HepG2 (cell line): ENCODE results near the gene DNLZ. TPM values are rescaled to one million over a fixed set of nuclear protein-coding genes. Genes with fewer than 3 reads are reported as not detected.
A peak's percentile ranks its signal among the peaks of the same experiment; 100 is the strongest.

ENCODE experiments used
- ASH2L ChIP-seq: fragments of 300-600, 200-600 bp; sonication (generic); IDR thresholded peaks from 2 replicates; pipeline ENCODE4 v1.7.0; 2017; ENCODE audit warnings: low read depth, mild to moderate bottlenecking, moderate library complexity, mixed read lengths, low read length; ENCODE audit not compliant: insufficient read length
- CENPBD1 ChIP-seq: sonication (generic); formaldehyde crosslinking; IDR thresholded peaks from 2 replicates; pipeline ENCODE4 v1.8.0; 2022; ENCODE audit warnings: missing genetic modification reagents, low read depth, mild to moderate bottlenecking, borderline replicate concordance
- GZF1 ChIP-seq: sonication (generic); formaldehyde crosslinking; IDR thresholded peaks from 2 replicates; pipeline ENCODE4 v1.5.1; 2020; ENCODE audit warnings: mild to moderate bottlenecking, missing genetic modification reagents
- HOXA3 ChIP-seq: sonication (generic); formaldehyde crosslinking; IDR thresholded peaks from 2 replicates; pipeline ENCODE4 v1.5.0; 2020; ENCODE audit warnings: missing genetic modification reagents
- MIER3 ChIP-seq: IDR thresholded peaks from 2 replicates; pipeline ENCODE4 v1.6.1; 2016; ENCODE audit warnings: missing compliant biosample characterization, borderline replicate concordance
- NFKB2 ChIP-seq: sonication (generic); formaldehyde crosslinking; IDR thresholded peaks from 2 replicates; pipeline ENCODE4 v1.4.0; 2020; ENCODE audit warnings: missing genetic modification reagents, borderline replicate concordance
- NPAS2 ChIP-seq: sonication (generic); formaldehyde crosslinking; IDR thresholded peaks from 2 replicates; pipeline ENCODE4 v1.8.0; 2022; ENCODE audit warnings: mild to moderate bottlenecking, missing genetic modification reagents, borderline replicate concordance
- SMAD3 ChIP-seq: sonication (generic); formaldehyde crosslinking; IDR thresholded peaks from 2 replicates; pipeline ENCODE4 v1.4.0; 2020; ENCODE audit warnings: missing genetic modification reagents
- ZBTB43 ChIP-seq: sonication (generic); formaldehyde crosslinking; conservative IDR thresholded peaks from 2 replicates; pipeline ENCODE4 v1.4.0; 2020; ENCODE audit warnings: missing genetic modification reagents
- ZNF136 ChIP-seq: sonication (generic); formaldehyde crosslinking; IDR thresholded peaks from 2 replicates; pipeline ENCODE4 v1.8.1; 2022; ENCODE audit warnings: low read depth, mild to moderate bottlenecking, moderate library complexity, missing genetic modification reagents
- ZNF414 ChIP-seq: sonication (generic); formaldehyde crosslinking; IDR thresholded peaks from 2 replicates; pipeline ENCODE4 v1.5.0; 2020; ENCODE audit warnings: missing genetic modification reagents
- polyA plus RNA-seq, 8 experiments: library from polyadenylated mRNA; depleted of rRNA in 3 of 8; stranded (reverse) in 7 of 8; unstranded in 1 of 8; fragments of >200 nt; fragmentation: Illumina TruSeq in 4 of 8; extraction: Trizol in 4 of 8; gene quantifications; 2 replicates each; pipeline versions ENCODE4 v1.2.1 to v1.2.3, GENCODE V29; 2011 to 2016; ENCODE audit warnings: low read depth in 4 of 8, missing spikeins in 1 of 8, mixed read lengths in 1 of 8; ENCODE audit not compliant: insufficient read depth in 1 of 8
- total RNA-seq, 5 experiments: library from RNA; depleted of rRNA; stranded (reverse); fragments of >200 nt; fragmentation: Illumina TruSeq; extraction: Trizol; gene quantifications; 2 replicates each; pipeline ENCODE4 v1.2.3, GENCODE V29; 2016; ENCODE audit warnings: low read depth in 1 of 5
- TF ChIP-seq, protein P1 (sequence below): sonication (generic); formaldehyde crosslinking; IDR thresholded peaks from 2 replicates; pipeline ENCODE4 v1.5.0; 2020; ENCODE audit warnings: mild to moderate bottlenecking, missing genetic modification reagents, moderate library complexity
- TF ChIP-seq, protein P2 (sequence below): sonication (generic); formaldehyde crosslinking; IDR thresholded peaks from 2 replicates; pipeline ENCODE4 v1.4.0; 2020; ENCODE audit warnings: mild to moderate bottlenecking, missing genetic modification reagents
- TF ChIP-seq, protein P3 (sequence below), 2 experiments: IDR thresholded peaks; 2 replicates each; pipeline ENCODE4 v1.6.1; 2011 to 2012; ENCODE audit warnings: low read length in 2 of 2, borderline replicate concordance in 1 of 2, low read depth in 1 of 2, mild to moderate bottlenecking in 1 of 2, moderate library complexity in 1 of 2

DNLZ gene
- total and polyA plus RNA-seq, 2 of the 13 experiments (the other 11 are each of a cell fraction or from before 2014, with no cell fraction given) = 3.4 to 8.0 TPM

DNA sequence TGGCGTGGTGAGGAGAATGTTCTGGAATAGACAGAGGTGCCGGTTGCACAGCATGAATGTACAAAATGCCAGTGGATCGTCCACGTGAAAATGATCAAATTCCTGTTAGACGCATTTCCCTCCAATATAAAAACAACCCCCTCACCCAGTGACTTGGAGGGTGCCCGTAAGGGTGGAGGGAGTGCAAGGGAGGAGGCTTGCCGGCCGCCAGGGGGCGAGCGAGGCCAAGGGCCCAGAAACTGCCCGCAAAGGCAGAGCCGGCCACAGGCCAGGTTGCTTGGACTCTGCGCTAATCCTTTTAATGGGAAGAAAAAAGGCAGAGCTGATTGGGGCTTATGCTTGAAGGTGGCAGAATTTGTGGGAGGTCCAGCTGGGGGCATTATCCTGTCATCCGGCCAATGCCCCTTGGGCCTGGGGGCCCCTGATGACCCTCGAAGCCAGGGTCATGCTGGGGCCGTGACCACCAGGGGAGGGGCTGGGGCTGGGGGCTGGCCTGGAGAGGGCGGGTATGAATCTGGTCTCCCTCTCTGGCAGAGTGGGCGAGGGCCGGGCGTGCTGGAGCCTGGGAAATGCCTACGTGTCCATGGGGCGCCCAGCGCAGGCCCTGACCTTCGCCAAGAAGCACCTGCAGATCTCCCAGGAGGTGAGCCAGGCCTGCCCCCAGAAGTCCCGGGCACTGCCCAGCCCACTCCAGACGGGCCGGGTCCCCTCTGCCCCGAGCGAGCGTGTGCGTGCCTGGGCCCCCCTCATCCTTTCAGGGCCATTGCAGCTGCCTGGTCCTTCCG is 24.2 kb downstream of the DNLZ start (continued):
- no peak for TF ChIP-seq ZBTB43 (CRISPR knock-in tag)
- no peak for TF ChIP-seq NPAS2
- no peak for TF ChIP-seq ZNF414 (CRISPR knock-in tag)
- peak; percentile 16; the same call in 1 of the 2 replicates for TF ChIP-seq HOXA3 (CRISPR knock-in tag)
- TF ChIP-seq CENPBD1 (CRISPR knock-in tag) = no peak
- TF ChIP-seq, protein P1, sequence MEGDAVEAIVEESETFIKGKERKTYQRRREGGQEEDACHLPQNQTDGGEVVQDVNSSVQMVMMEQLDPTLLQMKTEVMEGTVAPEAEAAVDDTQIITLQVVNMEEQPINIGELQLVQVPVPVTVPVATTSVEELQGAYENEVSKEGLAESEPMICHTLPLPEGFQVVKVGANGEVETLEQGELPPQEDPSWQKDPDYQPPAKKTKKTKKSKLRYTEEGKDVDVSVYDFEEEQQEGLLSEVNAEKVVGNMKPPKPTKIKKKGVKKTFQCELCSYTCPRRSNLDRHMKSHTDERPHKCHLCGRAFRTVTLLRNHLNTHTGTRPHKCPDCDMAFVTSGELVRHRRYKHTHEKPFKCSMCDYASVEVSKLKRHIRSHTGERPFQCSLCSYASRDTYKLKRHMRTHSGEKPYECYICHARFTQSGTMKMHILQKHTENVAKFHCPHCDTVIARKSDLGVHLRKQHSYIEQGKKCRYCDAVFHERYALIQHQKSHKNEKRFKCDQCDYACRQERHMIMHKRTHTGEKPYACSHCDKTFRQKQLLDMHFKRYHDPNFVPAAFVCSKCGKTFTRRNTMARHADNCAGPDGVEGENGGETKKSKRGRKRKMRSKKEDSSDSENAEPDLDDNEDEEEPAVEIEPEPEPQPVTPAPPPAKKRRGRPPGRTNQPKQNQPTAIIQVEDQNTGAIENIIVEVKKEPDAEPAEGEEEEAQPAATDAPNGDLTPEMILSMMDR (CRISPR knock-in tag) = peak; percentile 95
- TF ChIP-seq GZF1 (CRISPR knock-in tag) = no peak
- peak; percentile 6; the same call in 1 of the 2 replicates for TF ChIP-seq NFKB2 (CRISPR knock-in tag)
- TF ChIP-seq ASH2L = no peak
- 0 out of 2 replicates have a peak, but pooled peaks have one; percentile 36 for TF ChIP-seq SMAD3 (CRISPR knock-in tag)
- TF ChIP-seq, protein P2, sequence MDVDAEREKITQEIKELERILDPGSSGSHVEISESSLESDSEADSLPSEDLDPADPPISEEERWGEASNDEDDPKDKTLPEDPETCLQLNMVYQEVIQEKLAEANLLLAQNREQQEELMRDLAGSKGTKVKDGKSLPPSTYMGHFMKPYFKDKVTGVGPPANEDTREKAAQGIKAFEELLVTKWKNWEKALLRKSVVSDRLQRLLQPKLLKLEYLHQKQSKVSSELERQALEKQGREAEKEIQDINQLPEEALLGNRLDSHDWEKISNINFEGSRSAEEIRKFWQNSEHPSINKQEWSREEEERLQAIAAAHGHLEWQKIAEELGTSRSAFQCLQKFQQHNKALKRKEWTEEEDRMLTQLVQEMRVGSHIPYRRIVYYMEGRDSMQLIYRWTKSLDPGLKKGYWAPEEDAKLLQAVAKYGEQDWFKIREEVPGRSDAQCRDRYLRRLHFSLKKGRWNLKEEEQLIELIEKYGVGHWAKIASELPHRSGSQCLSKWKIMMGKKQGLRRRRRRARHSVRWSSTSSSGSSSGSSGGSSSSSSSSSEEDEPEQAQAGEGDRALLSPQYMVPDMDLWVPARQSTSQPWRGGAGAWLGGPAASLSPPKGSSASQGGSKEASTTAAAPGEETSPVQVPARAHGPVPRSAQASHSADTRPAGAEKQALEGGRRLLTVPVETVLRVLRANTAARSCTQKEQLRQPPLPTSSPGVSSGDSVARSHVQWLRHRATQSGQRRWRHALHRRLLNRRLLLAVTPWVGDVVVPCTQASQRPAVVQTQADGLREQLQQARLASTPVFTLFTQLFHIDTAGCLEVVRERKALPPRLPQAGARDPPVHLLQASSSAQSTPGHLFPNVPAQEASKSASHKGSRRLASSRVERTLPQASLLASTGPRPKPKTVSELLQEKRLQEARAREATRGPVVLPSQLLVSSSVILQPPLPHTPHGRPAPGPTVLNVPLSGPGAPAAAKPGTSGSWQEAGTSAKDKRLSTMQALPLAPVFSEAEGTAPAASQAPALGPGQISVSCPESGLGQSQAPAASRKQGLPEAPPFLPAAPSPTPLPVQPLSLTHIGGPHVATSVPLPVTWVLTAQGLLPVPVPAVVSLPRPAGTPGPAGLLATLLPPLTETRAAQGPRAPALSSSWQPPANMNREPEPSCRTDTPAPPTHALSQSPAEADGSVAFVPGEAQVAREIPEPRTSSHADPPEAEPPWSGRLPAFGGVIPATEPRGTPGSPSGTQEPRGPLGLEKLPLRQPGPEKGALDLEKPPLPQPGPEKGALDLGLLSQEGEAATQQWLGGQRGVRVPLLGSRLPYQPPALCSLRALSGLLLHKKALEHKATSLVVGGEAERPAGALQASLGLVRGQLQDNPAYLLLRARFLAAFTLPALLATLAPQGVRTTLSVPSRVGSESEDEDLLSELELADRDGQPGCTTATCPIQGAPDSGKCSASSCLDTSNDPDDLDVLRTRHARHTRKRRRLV (CRISPR knock-in tag) = no peak
- TF ChIP-seq ZNF136 (CRISPR knock-in tag) = no peak
- peak; percentile 36; the same call in 1 of the 2 replicates for TF ChIP-seq MIER3 (CRISPR knock-in tag)
- TF ChIP-seq, protein P3, sequence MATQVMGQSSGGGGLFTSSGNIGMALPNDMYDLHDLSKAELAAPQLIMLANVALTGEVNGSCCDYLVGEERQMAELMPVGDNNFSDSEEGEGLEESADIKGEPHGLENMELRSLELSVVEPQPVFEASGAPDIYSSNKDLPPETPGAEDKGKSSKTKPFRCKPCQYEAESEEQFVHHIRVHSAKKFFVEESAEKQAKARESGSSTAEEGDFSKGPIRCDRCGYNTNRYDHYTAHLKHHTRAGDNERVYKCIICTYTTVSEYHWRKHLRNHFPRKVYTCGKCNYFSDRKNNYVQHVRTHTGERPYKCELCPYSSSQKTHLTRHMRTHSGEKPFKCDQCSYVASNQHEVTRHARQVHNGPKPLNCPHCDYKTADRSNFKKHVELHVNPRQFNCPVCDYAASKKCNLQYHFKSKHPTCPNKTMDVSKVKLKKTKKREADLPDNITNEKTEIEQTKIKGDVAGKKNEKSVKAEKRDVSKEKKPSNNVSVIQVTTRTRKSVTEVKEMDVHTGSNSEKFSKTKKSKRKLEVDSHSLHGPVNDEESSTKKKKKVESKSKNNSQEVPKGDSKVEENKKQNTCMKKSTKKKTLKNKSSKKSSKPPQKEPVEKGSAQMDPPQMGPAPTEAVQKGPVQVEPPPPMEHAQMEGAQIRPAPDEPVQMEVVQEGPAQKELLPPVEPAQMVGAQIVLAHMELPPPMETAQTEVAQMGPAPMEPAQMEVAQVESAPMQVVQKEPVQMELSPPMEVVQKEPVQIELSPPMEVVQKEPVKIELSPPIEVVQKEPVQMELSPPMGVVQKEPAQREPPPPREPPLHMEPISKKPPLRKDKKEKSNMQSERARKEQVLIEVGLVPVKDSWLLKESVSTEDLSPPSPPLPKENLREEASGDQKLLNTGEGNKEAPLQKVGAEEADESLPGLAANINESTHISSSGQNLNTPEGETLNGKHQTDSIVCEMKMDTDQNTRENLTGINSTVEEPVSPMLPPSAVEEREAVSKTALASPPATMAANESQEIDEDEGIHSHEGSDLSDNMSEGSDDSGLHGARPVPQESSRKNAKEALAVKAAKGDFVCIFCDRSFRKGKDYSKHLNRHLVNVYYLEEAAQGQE (IDR thresholded peaks at IDR 0.05; ENCODE audit: borderline replicate concordance in 1 of 2, low read depth in 1 of 2, low read length in 2 of 2) = no peak
